ENCODE results near the gene MOCS3. TPM values are rescaled to one million over a fixed set of nuclear protein-coding genes. Genes with fewer than 3 reads are reported as not detected.
A peak's percentile ranks its signal among the peaks of the same experiment; 100 is the strongest.

The MOCS3 gene
- total and polyA plus RNA-seq, 2 of the 13 experiments (the other 11 are each of a cell fraction or from before 2014, with no cell fraction given) = 3.7 to 8.4 TPM

- TF ChIP-seq THAP9 (CRISPR knock-in tag; IDR thresholded peaks at IDR 0.05; ENCODE audit: borderline replicate concordance) (peak; percentile 88; the same call in 1 of the 2 replicates), CEBPZ (IDR thresholded peaks at IDR 0.05; ENCODE audit: low read length) (no peak), FOXJ3 (CRISPR knock-in tag; IDR thresholded peaks at IDR 0.05; ENCODE audit: borderline replicate concordance) (no peak), CAMTA2 (CRISPR knock-in tag; IDR thresholded peaks at IDR 0.05; ENCODE audit: borderline replicate concordance) (no peak; the same call in 1 of the 2 replicates), TMF1 (CRISPR knock-in tag; IDR thresholded peaks at IDR 0.05; ENCODE audit: low read depth) (no peak), ADNP (CRISPR knock-in tag; IDR thresholded peaks at IDR 0.05) (no peak), SALL2 (CRISPR knock-in tag; IDR thresholded peaks at IDR 0.05) (peak; percentile 76; the same call in 1 of the 2 replicates), ZNF788 (CRISPR knock-in tag; IDR thresholded peaks at IDR 0.05; ENCODE audit: borderline replicate concordance) (no peak), HDAC1 (CRISPR knock-in tag; IDR thresholded peaks at IDR 0.05) (peak; percentile 64; the same call in 1 of the 2 replicates), ARID5B (CRISPR knock-in tag; IDR thresholded peaks at IDR 0.05) (peak; percentile 55), ERF (CRISPR knock-in tag; IDR thresholded peaks at IDR 0.05) (peak; percentile 90), ZSCAN30 (CRISPR knock-in tag; IDR thresholded peaks at IDR 0.05) (0 out of 2 replicates have a peak, but pooled peaks have one; percentile 71), AGO1 (IDR thresholded peaks at IDR 0.05; ENCODE audit: low read depth, low read length, poor library complexity, severe bottlenecking) (peak; percentile 25), MAFF (IDR thresholded peaks at IDR 0.05; ENCODE audit: low read depth, low read length) (no peak), FOXC1 (CRISPR knock-in tag; IDR thresholded peaks at IDR 0.05; ENCODE audit: borderline replicate concordance) (peak; percentile 87), TFDP1 (CRISPR knock-in tag; IDR thresholded peaks at IDR 0.05; ENCODE audit: borderline replicate concordance) (peak; percentile 80; the same call in 1 of the 2 replicates)
Measured at GRCh38 chr20:50957798-50958614, 612 bp upstream of the MOCS3 start, which contains the start of gene DPM1 (continued).

Measured in HepG2 (cell line).